ENCODE data around the gene ZNF630. TPM values are rescaled to one million over a fixed set of nuclear protein-coding genes. Genes with fewer than 3 reads are reported as not detected.

ZNF630 gene
- polyA plus RNA-seq (2013) = 2.0 and 2.3 TPM in 2 replicates

DNA sequence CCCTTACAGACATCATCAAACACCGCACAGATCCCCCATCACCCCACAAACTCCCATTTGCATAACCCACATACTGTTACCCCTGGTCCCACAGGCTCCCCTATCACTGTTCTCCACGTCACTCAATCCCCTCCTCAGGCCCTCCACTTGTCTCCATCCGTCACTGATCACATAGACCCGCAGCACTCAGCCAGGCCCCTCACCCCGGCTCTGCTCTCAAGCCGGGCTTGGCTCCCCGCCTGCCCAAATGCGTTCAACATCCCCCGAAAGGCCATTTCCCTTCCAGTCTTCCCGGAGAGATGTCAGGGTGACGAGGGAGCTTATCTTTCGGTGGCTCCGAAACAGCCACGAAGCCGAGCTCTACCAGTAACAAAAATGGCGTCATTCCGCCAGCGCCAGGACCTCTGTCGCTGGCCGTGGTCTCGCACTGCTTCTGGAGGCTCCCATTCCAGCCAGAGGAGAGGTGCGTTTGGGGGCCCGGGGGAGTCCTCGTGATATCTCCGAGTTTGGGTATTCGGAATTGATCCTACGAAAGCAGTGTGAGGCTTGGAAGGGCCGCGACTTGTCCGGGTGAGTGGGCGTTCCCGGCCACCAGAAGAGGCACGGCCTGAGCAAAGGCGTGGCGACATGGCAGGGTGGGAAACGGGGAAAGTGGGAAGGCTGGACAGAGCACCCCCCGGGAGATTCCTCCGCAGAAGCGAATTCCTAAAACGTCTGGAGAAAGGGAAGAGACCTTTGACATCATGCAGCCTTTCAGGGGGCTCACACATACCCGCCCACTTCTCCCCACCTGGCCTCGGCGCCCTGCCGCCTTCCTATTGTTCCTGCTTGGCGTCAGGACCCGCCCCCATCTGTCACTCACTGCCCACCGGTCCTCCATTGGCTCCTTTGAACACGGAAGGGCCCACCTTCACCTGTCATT is at the start of gene ZNF630:
Gene ZNF630, minus strand, starts transcription at position 577 of the 922 bp plus-strand sequence. CDS start 4,754 bp downstream, outside the sequence.
- WGBS (ENCODE audit: extremely low coverage, insufficient coverage, insufficient read length) = no CpG with 5 or more reads among the region's 48 CpGs
- H2BK5ac ChIP-seq (ENCODE audit: low read depth, low read length, poor library complexity) = peak within 1 kb of the TSS; percentile 90
- peaks cover 7% of the 10 kb centered on the region for H3K79me2 ChIP-seq (ENCODE audit: control insufficient read depth, insufficient read depth, low read length, poor library complexity)

DNA sequence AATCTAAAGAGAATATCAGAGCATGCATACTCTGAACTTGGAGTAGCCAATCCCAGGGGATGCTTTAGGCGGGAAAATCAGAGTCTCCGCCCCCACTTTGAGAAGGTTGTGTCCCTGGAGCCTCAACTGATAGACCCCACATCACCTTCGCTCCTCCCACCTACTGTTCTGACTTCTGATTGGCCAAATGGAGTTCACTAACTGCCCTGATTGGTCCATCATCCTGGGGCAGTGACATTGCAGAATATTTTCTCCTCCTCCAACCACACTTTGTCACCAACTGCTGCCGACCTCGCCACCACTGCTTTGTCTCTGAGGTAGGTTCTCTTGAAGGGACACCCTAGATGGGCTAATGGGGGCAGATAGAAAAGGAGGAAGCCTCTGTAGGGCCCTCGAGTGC is 36.3 kb upstream of the ZNF630 start:
- Histone ChIP-seq H2AFZ (ENCODE audit: insufficient read depth, low read length, poor library complexity) (no peak overlapping the region), H3K14ac (ENCODE audit: low read length) (no peak overlapping the region), H3K79me1 (ENCODE audit: low read length) (no peaks in the 10 kb centered on the region), H4K12ac (ENCODE audit: low read depth, low read length) (no peak overlapping the region), H2BK5ac (ENCODE audit: low read depth, low read length, poor library complexity) (no peak overlapping the region), H3K18ac (ENCODE audit: low read length) (no peak overlapping the region), H3K4ac (ENCODE audit: low read depth, low read length) (no peak overlapping the region), H3K36me3 (ENCODE audit: control insufficient read depth in 1 of 2, insufficient read depth in 2 of 2, low read length in 2 of 2) (no peaks in the 10 kb centered on the region), H4K91ac (ENCODE audit: low read depth, low read length) (no peak overlapping the region), H2BK12ac (ENCODE audit: low read length) (no peak overlapping the region), H3K27me3 (ENCODE audit: insufficient read depth, low read length) (no peaks in the 10 kb centered on the region), H3K4me3 (ENCODE audit: low read depth, low read length) (no peak overlapping the region), H4K8ac (ENCODE audit: low read depth, low read length) (no peak overlapping the region), H3K79me2 (ENCODE audit: control insufficient read depth, insufficient read depth, low read length, poor library complexity) (no peaks in the 10 kb centered on the region), H3K9ac (ENCODE audit: low read length) (no peak overlapping the region), H3K27ac (ENCODE audit: low read depth, low read length) (no peak overlapping the region), H3K4me1 (ENCODE audit: control insufficient read depth in 1 of 2, insufficient read depth in 2 of 2, low read length in 2 of 2) (no peaks in the 10 kb centered on the region), H2BK120ac (ENCODE audit: insufficient read depth, low read length, poor library complexity) (no peak overlapping the region), H3K23ac (ENCODE audit: low read length) (no peak overlapping the region), H3K9me3 (ENCODE audit: insufficient read depth, low read depth, low read length) (no peaks in the 10 kb centered on the region), H3K4me2 (ENCODE audit: low read length) (no peak overlapping the region), H2AK5ac (ENCODE audit: low read length) (no peak overlapping the region)
- DNase-seq = no peak
- WGBS (ENCODE audit: extremely low coverage, insufficient coverage, insufficient read length) = no CpG with 5 or more reads among the region's 6 CpGs

More for the DNA sequence above, at the start of gene ZNF630:
- peak within 1 kb of the TSS; percentile 92 for H3K14ac ChIP-seq (ENCODE audit: low read length)
- peak within 1 kb of the TSS; percentile 79 for H2AK5ac ChIP-seq (ENCODE audit: low read length)
- H3K27ac ChIP-seq (ENCODE audit: low read depth, low read length) = peak within 1 kb of the TSS; percentile 73
- no peaks in the 10 kb centered on the region for H3K27me3 ChIP-seq (ENCODE audit: insufficient read depth, low read length)
- H3K4ac ChIP-seq (ENCODE audit: low read depth, low read length) = peak within 1 kb of the TSS; percentile 52
- no peaks in the 10 kb centered on the region for H3K36me3 ChIP-seq (ENCODE audit: control insufficient read depth in 1 of 2, insufficient read depth in 2 of 2, low read length in 2 of 2)
- peak; percentile 25 to 59 for DNase-seq
- H3K9me3 ChIP-seq (ENCODE audit: insufficient read depth, low read depth, low read length) = no peaks in the 10 kb centered on the region
- H2BK120ac ChIP-seq (ENCODE audit: insufficient read depth, low read length, poor library complexity) = peak within 1 kb of the TSS; percentile 69
- H2AFZ ChIP-seq (ENCODE audit: insufficient read depth, low read length, poor library complexity) = peak within 1 kb of the TSS; percentile 78
- peaks cover 0 to 4% of the 10 kb centered on the region in 2 experiments for H3K4me1 ChIP-seq (ENCODE audit: control insufficient read depth in 1 of 2, insufficient read depth in 2 of 2, low read length in 2 of 2)
- peaks cover 9% of the 10 kb centered on the region for H3K79me1 ChIP-seq (ENCODE audit: low read length)
- H3K4me2 ChIP-seq (ENCODE audit: low read length) = peak within 1 kb of the TSS; percentile 59
- peak within 1 kb of the TSS; percentile 87 for H2BK12ac ChIP-seq (ENCODE audit: low read length)
- H3K23ac ChIP-seq (ENCODE audit: low read length) = no peak within 1 kb of the TSS
- peak within 1 kb of the TSS; percentile 91 for H4K8ac ChIP-seq (ENCODE audit: low read depth, low read length)
- H3K18ac ChIP-seq (ENCODE audit: low read length) = peak within 1 kb of the TSS; percentile 82
- peak within 1 kb of the TSS; percentile 88 for H4K12ac ChIP-seq (ENCODE audit: low read depth, low read length)
- H4K91ac ChIP-seq (ENCODE audit: low read depth, low read length) = peak within 1 kb of the TSS; percentile 91
- H3K9ac ChIP-seq (ENCODE audit: low read length) = peak within 1 kb of the TSS; percentile 67
- peak within 1 kb of the TSS; percentile 78 for H3K4me3 ChIP-seq (ENCODE audit: low read depth, low read length)

DNA sequence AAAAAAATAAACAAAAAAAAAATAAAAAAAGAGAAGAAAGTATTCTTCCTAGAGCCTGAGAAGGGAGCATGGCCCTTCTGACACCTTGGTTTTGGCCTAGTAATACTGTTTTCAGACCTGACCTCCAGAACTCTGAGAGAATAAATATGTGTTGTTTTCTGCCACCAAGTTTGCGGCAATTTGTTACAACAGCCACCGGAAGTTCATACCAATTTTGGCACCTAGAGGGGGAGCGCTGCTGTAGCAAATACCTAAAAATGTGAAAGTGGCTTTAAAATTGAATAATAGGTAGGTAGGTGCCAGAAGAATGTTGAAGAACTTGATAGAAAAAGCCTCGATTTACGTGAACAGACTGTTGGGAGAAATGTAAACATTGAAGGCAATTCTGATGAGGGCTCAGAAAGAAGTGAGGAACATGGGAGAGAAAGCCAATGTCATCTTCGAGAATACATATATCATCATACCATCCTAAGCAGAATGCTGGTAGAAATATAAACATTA is 31.5 kb upstream of the ZNF630 start:
- no peak overlapping the region for H4K8ac ChIP-seq (ENCODE audit: low read depth, low read length)
- no peak overlapping the region for H3K27ac ChIP-seq (ENCODE audit: low read depth, low read length)
- H3K4ac ChIP-seq (ENCODE audit: low read depth, low read length) = no peak overlapping the region
- no CpG with 5 or more reads among the region's 6 CpGs for WGBS (ENCODE audit: extremely low coverage, insufficient coverage, insufficient read length)
- H3K9me3 ChIP-seq (ENCODE audit: insufficient read depth, low read depth, low read length) = no peaks in the 10 kb centered on the region
- no peak overlapping the region for H3K18ac ChIP-seq (ENCODE audit: low read length)
- H3K4me2 ChIP-seq (ENCODE audit: low read length) = no peak overlapping the region
- H2AFZ ChIP-seq (ENCODE audit: insufficient read depth, low read length, poor library complexity) = no peak overlapping the region
- peak in 1 of 2 donors; percentile 61 for DNase-seq
- H3K4me1 ChIP-seq (ENCODE audit: control insufficient read depth in 1 of 2, insufficient read depth in 2 of 2, low read length in 2 of 2) = no peaks in the 10 kb centered on the region
- no peaks in the 10 kb centered on the region for H3K27me3 ChIP-seq (ENCODE audit: insufficient read depth, low read length)
- H3K79me1 ChIP-seq (ENCODE audit: low read length) = no peaks in the 10 kb centered on the region
- H3K23ac ChIP-seq (ENCODE audit: low read length) = no peak overlapping the region
- no peak overlapping the region for H4K91ac ChIP-seq (ENCODE audit: low read depth, low read length)
- H3K14ac ChIP-seq (ENCODE audit: low read length) = no peak overlapping the region
- no peaks in the 10 kb centered on the region for H3K79me2 ChIP-seq (ENCODE audit: control insufficient read depth, insufficient read depth, low read length, poor library complexity)
- H2BK12ac ChIP-seq (ENCODE audit: low read length) = no peak overlapping the region
- H3K4me3 ChIP-seq (ENCODE audit: low read depth, low read length) = no peak overlapping the region
- H3K9ac ChIP-seq (ENCODE audit: low read length) = no peak overlapping the region
- no peaks in the 10 kb centered on the region for H3K36me3 ChIP-seq (ENCODE audit: control insufficient read depth in 1 of 2, insufficient read depth in 2 of 2, low read length in 2 of 2)
- no peak overlapping the region for H2BK5ac ChIP-seq (ENCODE audit: low read depth, low read length, poor library complexity)
- H4K12ac ChIP-seq (ENCODE audit: low read depth, low read length) = no peak overlapping the region
- no peak overlapping the region for H2AK5ac ChIP-seq (ENCODE audit: low read length)
- H2BK120ac ChIP-seq (ENCODE audit: insufficient read depth, low read length, poor library complexity) = no peak overlapping the region

DNA sequence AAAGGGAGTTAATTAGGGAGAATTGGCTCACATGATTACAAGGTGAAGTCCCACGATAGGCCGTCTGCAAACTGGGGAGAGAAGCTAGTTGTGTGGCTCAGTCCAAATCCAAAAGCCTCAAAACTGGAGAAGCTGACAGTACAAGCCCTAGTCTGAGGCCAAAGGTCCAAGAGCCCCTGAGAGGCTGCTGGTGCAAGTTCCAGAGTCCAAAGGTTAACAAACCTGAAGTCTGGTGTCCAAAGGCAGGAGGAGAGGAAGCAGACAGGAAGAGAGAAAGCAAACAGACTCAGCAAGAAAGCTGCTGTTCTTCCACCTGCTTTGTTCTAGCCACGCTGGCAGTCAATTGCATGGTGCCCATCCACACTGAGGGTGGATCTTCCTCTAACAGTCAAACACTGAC is 30.0 kb upstream of the ZNF630 start:
- no peaks in the 10 kb centered on the region for H3K36me3 ChIP-seq (ENCODE audit: control insufficient read depth in 1 of 2, insufficient read depth in 2 of 2, low read length in 2 of 2)
- no peak overlapping the region for H2BK12ac ChIP-seq (ENCODE audit: low read length)
- no peak overlapping the region for H2AK5ac ChIP-seq (ENCODE audit: low read length)
- H4K8ac ChIP-seq (ENCODE audit: low read depth, low read length) = no peak overlapping the region
- no CpG with 5 or more reads among the region's 3 CpGs for WGBS (ENCODE audit: extremely low coverage, insufficient coverage, insufficient read length)
- H4K91ac ChIP-seq (ENCODE audit: low read depth, low read length) = no peak overlapping the region
- no peak overlapping the region for H2BK5ac ChIP-seq (ENCODE audit: low read depth, low read length, poor library complexity)
- H3K27me3 ChIP-seq (ENCODE audit: insufficient read depth, low read length) = no peaks in the 10 kb centered on the region
- DNase-seq = no peak
- H3K9me3 ChIP-seq (ENCODE audit: insufficient read depth, low read depth, low read length) = no peaks in the 10 kb centered on the region
- H3K79me2 ChIP-seq (ENCODE audit: control insufficient read depth, insufficient read depth, low read length, poor library complexity) = no peaks in the 10 kb centered on the region
- H2BK120ac ChIP-seq (ENCODE audit: insufficient read depth, low read length, poor library complexity) = no peak overlapping the region
- H3K4me1 ChIP-seq (ENCODE audit: control insufficient read depth in 1 of 2, insufficient read depth in 2 of 2, low read length in 2 of 2) = no peaks in the 10 kb centered on the region
- H2AFZ ChIP-seq (ENCODE audit: insufficient read depth, low read length, poor library complexity) = no peak overlapping the region
- no peak overlapping the region for H3K23ac ChIP-seq (ENCODE audit: low read length)
- H3K9ac ChIP-seq (ENCODE audit: low read length) = no peak overlapping the region
- H3K14ac ChIP-seq (ENCODE audit: low read length) = no peak overlapping the region
- H3K4me3 ChIP-seq (ENCODE audit: low read depth, low read length) = no peak overlapping the region
- H3K79me1 ChIP-seq (ENCODE audit: low read length) = no peaks in the 10 kb centered on the region
- H3K18ac ChIP-seq (ENCODE audit: low read length) = no peak overlapping the region
- H3K4ac ChIP-seq (ENCODE audit: low read depth, low read length) = no peak overlapping the region
- H3K4me2 ChIP-seq (ENCODE audit: low read length) = no peak overlapping the region
- H3K27ac ChIP-seq (ENCODE audit: low read depth, low read length) = no peak overlapping the region
- H4K12ac ChIP-seq (ENCODE audit: low read depth, low read length) = no peak overlapping the region

Data from trophoblast cell (in vitro differentiated cells and primary cell).